Liver (tissue), 9 donors: ENCODE data around the gene SSBP2. TPM values are rescaled to one million over a fixed set of nuclear protein-coding genes. Genes with fewer than 3 reads are reported as not detected.

Experiments used
- DNase-seq: peaks from one replicate; pipeline ENCODE4 v3.0.0-alpha.2; 2017; ENCODE audit warnings: low spot score
- H3K27ac ChIP-seq, 2 donors: one replicate each; pipeline ENCODE4 v1.7.0; 2013; ENCODE audit warnings: inconsistent platforms in 2 of 2, low read length in 2 of 2, control low read depth in 1 of 2, low read depth in 1 of 2, mild to moderate bottlenecking in 1 of 2
- H3K27me3 ChIP-seq, 4 donors: one replicate each; pipeline versions ENCODE4 v1.6.1 to v1.7.0; 2013; ENCODE audit warnings: low read length in 3 of 4, inconsistent platforms in 1 of 4, mild to moderate bottlenecking in 1 of 4, moderate library complexity in 1 of 4; ENCODE audit not compliant: control insufficient read depth in 4 of 4, insufficient read depth in 4 of 4
- H3K36me3 ChIP-seq, 4 donors: one replicate each; pipeline versions ENCODE4 v1.6.1 to v1.7.0; 2013; ENCODE audit warnings: low read length in 3 of 4, mild to moderate bottlenecking in 3 of 4, low read depth in 1 of 4, moderate library complexity in 1 of 4; ENCODE audit not compliant: control insufficient read depth in 4 of 4, insufficient read depth in 3 of 4
- H3K4me1 ChIP-seq, 4 donors: one replicate each; pipeline versions ENCODE4 v1.6.1 to v1.7.0; 2013; ENCODE audit warnings: low read length in 3 of 4, mild to moderate bottlenecking in 3 of 4, moderate library complexity in 1 of 4; ENCODE audit not compliant: control insufficient read depth in 4 of 4, insufficient read depth in 4 of 4
- H3K4me3 ChIP-seq, 3 donors: one replicate each; pipeline versions ENCODE4 v1.6.1 to v1.7.0; 2013; ENCODE audit warnings: low read length in 3 of 3, control low read depth in 1 of 3, low read depth in 1 of 3, mild to moderate bottlenecking in 1 of 3
- H3K9ac ChIP-seq, 2 donors: one replicate each; pipeline ENCODE4 v1.7.0; 2013; ENCODE audit warnings: low read length in 2 of 2, mild to moderate bottlenecking in 2 of 2, moderate library complexity in 2 of 2, control low read depth in 1 of 2, low read depth in 1 of 2
- H3K9me3 ChIP-seq, 4 donors: one replicate each; pipeline versions ENCODE4 v1.6.1 to v1.7.0; 2013; ENCODE audit warnings: low read length in 3 of 4; ENCODE audit not compliant: control insufficient read depth in 4 of 4
- EGR1 ChIP-seq, 2 donors: IDR thresholded peaks; 2 replicates each; pipeline ENCODE4 v1.6.1; 2016 to 2018; ENCODE audit warnings: antibody characterized with exemption in 2 of 2, low read depth in 2 of 2
- FOXA1 ChIP-seq: IDR thresholded peaks from 2 replicates; pipeline ENCODE4 v1.6.1; 2016; ENCODE audit warnings: antibody characterized with exemption
- FOXA2 ChIP-seq: IDR thresholded peaks from 2 replicates; pipeline ENCODE4 v1.6.1; 2016; ENCODE audit warnings: antibody characterized with exemption
- GABPA ChIP-seq, 2 donors: IDR thresholded peaks in 1 of 2; conservative IDR thresholded peaks in 1 of 2; 2 replicates each; pipeline ENCODE4 v1.6.1; 2016; ENCODE audit warnings: antibody characterized with exemption in 2 of 2, mild to moderate bottlenecking in 1 of 2, moderate library complexity in 1 of 2
- HNF4G ChIP-seq: IDR thresholded peaks from 2 replicates; pipeline ENCODE4 v1.6.1; 2016; ENCODE audit warnings: antibody characterized with exemption
- JUND ChIP-seq, 2 donors: IDR thresholded peaks; 2 replicates each; pipeline ENCODE4 v1.6.1; 2016; ENCODE audit warnings: antibody characterized with exemption in 2 of 2
- NR2F2 ChIP-seq: IDR thresholded peaks from 2 replicates; pipeline ENCODE4 v1.6.1; 2016; ENCODE audit warnings: antibody characterized with exemption
- RAD21 ChIP-seq, 2 donors: IDR thresholded peaks; 2 replicates each; pipeline ENCODE4 v1.6.1; 2016; ENCODE audit warnings: antibody characterized with exemption in 2 of 2, mild to moderate bottlenecking in 2 of 2
- RXRA ChIP-seq, 2 donors: IDR thresholded peaks; 2 replicates each; pipeline ENCODE4 v1.6.1; 2017 to 2018; ENCODE audit warnings: antibody characterized with exemption in 2 of 2, mild to moderate bottlenecking in 1 of 2
- TAF1 ChIP-seq: conservative IDR thresholded peaks from 2 replicates; pipeline ENCODE4 v1.6.1; 2016; ENCODE audit warnings: antibody characterized with exemption, mild to moderate bottlenecking
- WGBS: extraction: QIAGEN DNeasy Blood & Tissue Kit; methylation state at CpG from one replicate; pipeline ENCODE4 v1.1.7; 2013; 5-methylcytosine and 5-hydroxymethylcytosine counted together
- polyA plus RNA-seq, 2 donors: library from polyadenylated mRNA; stranded (reverse) in 1 of 2; unstranded in 1 of 2; fragments of 200-250 nt in 1 of 2; fragments of >200 nt in 1 of 2; fragmentation: Nextera tagmentation in 1 of 2; extraction: Ambion mirVana in 1 of 2; gene quantifications; one replicate each; pipeline versions ENCODE4 v1.2.1 to v1.2.3, GENCODE V29; 2013 to 2015
- total RNA-seq, 2 donors: library from RNA; depleted of rRNA; stranded (reverse); fragments of >200 nt; gene quantifications; one replicate each; pipeline ENCODE4 v1.2.3, GENCODE V29; 2014
- TF ChIP-seq, protein P1 (sequence below): IDR thresholded peaks from 2 replicates; pipeline ENCODE4 v1.6.1; 2016; ENCODE audit warnings: antibody characterized with exemption
- TF ChIP-seq, protein P2 (sequence below): IDR thresholded peaks from 2 replicates; pipeline ENCODE4 v1.6.1; 2016; ENCODE audit warnings: antibody characterized with exemption
- TF ChIP-seq, protein P3 (sequence below): IDR thresholded peaks from 2 replicates; pipeline ENCODE4 v1.6.1; 2016; ENCODE audit warnings: antibody characterized with exemption, mild to moderate bottlenecking
- TF ChIP-seq, protein P4 (sequence below): fragments of 150-350 bp; IDR thresholded peaks from 2 replicates; pipeline ENCODE4 v1.5.1; 2017; ENCODE audit warnings: improper control_type of control experiment, low read depth, low read length; ENCODE audit not compliant: missing input control
- TF ChIP-seq, protein P5 (sequence below): IDR thresholded peaks from 2 replicates; pipeline ENCODE4 v1.6.1; 2016; ENCODE audit warnings: antibody characterized with exemption
- donor health status: healthy.
- donor health status: healthy.
- donor health status: healthy.
- donor health status: healthy.
- donor health status: healthy.

SSBP2 gene
- total and polyA plus RNA-seq, 4 donors = 2.2 to 10.1 (median 4.1) TPM

DNA sequence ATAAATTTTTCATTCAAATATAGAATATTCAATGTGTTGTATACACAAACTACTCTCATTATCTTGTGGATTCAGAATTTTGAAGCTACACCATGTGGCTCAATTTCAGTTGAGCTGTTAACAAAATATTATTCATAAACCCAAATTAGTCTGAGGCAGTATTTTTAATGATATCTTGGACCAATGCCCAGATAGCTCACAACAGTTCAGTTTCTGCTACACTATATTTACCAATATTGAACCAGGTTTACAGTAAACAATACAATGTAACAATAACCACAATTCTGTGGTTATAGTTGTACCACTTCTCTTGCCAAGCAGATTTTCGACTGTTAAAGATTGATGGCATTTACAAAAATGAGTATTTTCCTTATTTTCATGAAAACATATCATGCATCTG lies 99.9 kb downstream of the SSBP2 start:
- no peaks in the 10 kb centered on the region for H3K27me3 ChIP-seq
- H3K27ac ChIP-seq = no peak overlapping the region
- no peak overlapping the region for H3K4me3 ChIP-seq
- no peak for DNase-seq
- no peaks in the 10 kb centered on the region for H3K9me3 ChIP-seq
- no peaks in the 10 kb centered on the region for H3K4me1 ChIP-seq
- no peak overlapping the region for H3K9ac ChIP-seq
- TF ChIP-seq TAF1 = no peak
- TF ChIP-seq FOXA2 = no peak
- no peak for TF ChIP-seq FOXA1
- no peak for TF ChIP-seq RXRA (IDR thresholded peaks at IDR 0.05)
- no peaks in the 10 kb centered on the region for H3K36me3 ChIP-seq
- 87% methylated on average over 1 of the region's 1 CpG for WGBS

DNA sequence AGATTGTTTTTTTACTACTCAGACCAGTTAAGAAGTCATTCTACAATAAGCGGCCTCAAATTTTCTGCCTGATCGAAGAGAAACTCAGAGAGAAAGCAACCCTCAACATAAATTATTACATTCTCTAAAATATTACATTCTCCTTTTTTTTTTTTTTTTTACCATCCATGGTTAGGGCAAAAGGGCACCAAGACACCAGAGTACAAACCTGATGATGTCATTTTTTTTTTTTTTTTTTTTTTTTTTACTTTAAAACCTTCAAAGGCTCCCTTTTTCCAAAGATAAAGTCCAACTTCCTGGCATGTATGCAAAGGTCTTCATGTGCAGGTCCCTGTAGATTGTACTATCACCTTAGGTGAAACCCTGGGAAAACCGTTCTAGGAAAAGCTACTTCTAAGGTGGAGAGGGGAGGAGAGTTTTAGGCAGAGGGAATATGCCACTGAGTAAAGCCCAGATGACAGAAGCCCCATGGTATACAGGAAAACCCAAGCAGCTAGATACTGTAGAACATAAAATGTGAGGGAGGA lies 104.4 kb downstream of the SSBP2 start:
- Histone ChIP-seq H3K9ac (no peak overlapping the region), H3K9me3 (no peaks in the 10 kb centered on the region), H3K27me3 (no peaks in the 10 kb centered on the region), H3K36me3 (no peaks in the 10 kb centered on the region), H3K4me3 (no peak overlapping the region), H3K4me1 (no peaks in the 10 kb centered on the region), H3K27ac (no peak overlapping the region)
- no peak for DNase-seq
- WGBS = 99% methylated on average over 3 of the region's 3 CpGs
- TF ChIP-seq TAF1 = no peak
- TF ChIP-seq, protein P1, sequence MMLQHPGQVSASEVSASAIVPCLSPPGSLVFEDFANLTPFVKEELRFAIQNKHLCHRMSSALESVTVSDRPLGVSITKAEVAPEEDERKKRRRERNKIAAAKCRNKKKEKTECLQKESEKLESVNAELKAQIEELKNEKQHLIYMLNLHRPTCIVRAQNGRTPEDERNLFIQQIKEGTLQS = no peak
- TF ChIP-seq, protein P2, sequence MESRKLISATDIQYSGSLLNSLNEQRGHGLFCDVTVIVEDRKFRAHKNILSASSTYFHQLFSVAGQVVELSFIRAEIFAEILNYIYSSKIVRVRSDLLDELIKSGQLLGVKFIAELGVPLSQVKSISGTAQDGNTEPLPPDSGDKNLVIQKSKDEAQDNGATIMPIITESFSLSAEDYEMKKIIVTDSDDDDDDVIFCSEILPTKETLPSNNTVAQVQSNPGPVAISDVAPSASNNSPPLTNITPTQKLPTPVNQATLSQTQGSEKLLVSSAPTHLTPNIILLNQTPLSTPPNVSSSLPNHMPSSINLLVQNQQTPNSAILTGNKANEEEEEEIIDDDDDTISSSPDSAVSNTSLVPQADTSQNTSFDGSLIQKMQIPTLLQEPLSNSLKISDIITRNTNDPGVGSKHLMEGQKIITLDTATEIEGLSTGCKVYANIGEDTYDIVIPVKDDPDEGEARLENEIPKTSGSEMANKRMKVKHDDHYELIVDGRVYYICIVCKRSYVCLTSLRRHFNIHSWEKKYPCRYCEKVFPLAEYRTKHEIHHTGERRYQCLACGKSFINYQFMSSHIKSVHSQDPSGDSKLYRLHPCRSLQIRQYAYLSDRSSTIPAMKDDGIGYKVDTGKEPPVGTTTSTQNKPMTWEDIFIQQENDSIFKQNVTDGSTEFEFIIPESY = no peak
- TF ChIP-seq GABPA (IDR thresholded peaks at IDR 0.05 in 1 of 2, conservative IDR thresholded peaks at IDR 0.05 in 1 of 2) = no peak
- TF ChIP-seq EGR1 (IDR thresholded peaks at IDR 0.05; ENCODE audit: low read depth in 2 of 2) = no peak
- no peak for TF ChIP-seq HNF4G
- TF ChIP-seq, protein P3, sequence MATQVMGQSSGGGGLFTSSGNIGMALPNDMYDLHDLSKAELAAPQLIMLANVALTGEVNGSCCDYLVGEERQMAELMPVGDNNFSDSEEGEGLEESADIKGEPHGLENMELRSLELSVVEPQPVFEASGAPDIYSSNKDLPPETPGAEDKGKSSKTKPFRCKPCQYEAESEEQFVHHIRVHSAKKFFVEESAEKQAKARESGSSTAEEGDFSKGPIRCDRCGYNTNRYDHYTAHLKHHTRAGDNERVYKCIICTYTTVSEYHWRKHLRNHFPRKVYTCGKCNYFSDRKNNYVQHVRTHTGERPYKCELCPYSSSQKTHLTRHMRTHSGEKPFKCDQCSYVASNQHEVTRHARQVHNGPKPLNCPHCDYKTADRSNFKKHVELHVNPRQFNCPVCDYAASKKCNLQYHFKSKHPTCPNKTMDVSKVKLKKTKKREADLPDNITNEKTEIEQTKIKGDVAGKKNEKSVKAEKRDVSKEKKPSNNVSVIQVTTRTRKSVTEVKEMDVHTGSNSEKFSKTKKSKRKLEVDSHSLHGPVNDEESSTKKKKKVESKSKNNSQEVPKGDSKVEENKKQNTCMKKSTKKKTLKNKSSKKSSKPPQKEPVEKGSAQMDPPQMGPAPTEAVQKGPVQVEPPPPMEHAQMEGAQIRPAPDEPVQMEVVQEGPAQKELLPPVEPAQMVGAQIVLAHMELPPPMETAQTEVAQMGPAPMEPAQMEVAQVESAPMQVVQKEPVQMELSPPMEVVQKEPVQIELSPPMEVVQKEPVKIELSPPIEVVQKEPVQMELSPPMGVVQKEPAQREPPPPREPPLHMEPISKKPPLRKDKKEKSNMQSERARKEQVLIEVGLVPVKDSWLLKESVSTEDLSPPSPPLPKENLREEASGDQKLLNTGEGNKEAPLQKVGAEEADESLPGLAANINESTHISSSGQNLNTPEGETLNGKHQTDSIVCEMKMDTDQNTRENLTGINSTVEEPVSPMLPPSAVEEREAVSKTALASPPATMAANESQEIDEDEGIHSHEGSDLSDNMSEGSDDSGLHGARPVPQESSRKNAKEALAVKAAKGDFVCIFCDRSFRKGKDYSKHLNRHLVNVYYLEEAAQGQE = no peak
- TF ChIP-seq NR2F2 = no peak
- TF ChIP-seq, protein P4, sequence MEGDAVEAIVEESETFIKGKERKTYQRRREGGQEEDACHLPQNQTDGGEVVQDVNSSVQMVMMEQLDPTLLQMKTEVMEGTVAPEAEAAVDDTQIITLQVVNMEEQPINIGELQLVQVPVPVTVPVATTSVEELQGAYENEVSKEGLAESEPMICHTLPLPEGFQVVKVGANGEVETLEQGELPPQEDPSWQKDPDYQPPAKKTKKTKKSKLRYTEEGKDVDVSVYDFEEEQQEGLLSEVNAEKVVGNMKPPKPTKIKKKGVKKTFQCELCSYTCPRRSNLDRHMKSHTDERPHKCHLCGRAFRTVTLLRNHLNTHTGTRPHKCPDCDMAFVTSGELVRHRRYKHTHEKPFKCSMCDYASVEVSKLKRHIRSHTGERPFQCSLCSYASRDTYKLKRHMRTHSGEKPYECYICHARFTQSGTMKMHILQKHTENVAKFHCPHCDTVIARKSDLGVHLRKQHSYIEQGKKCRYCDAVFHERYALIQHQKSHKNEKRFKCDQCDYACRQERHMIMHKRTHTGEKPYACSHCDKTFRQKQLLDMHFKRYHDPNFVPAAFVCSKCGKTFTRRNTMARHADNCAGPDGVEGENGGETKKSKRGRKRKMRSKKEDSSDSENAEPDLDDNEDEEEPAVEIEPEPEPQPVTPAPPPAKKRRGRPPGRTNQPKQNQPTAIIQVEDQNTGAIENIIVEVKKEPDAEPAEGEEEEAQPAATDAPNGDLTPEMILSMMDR = no peak
- TF ChIP-seq, protein P5, sequence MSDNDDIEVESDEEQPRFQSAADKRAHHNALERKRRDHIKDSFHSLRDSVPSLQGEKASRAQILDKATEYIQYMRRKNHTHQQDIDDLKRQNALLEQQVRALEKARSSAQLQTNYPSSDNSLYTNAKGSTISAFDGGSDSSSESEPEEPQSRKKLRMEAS = no peak
- TF ChIP-seq FOXA1 = no peak
- no peak for TF ChIP-seq JUND (IDR thresholded peaks at IDR 0.05)
- TF ChIP-seq RAD21 (IDR thresholded peaks at IDR 0.05) = no peak
